Right cardiac atrium (tissue), 5 donors: ENCODE measurements around the gene UBXN2A. TPM values are rescaled to one million over a fixed set of nuclear protein-coding genes. Genes with fewer than 3 reads are reported as not detected.
"Not testable (repeated sequence)": the region's sequence is repeated elsewhere in the genome, so short reads cannot be mapped to it uniquely, and the experiment has no call there.

Source experiments
- ATAC-seq, 2 donors: fragments of 200-7000 bp; cut with Tn5 transposase; one replicate each; pipeline versions ENCODE4 v1.8.0 to v1.9.1; 2020; ENCODE audit warnings: moderate library complexity in 2 of 2, mild to moderate bottlenecking in 1 of 2
- DNase-seq, 3 donors: peaks; one replicate each; pipeline ENCODE4 v3.0.0-alpha.2; 2020
- H3K27ac ChIP-seq: one replicate; pipeline ENCODE4 v1.5.1; 2013; ENCODE audit warnings: mild to moderate bottlenecking, low read length, control low read depth, moderate library complexity
- H3K27me3 ChIP-seq: one replicate; pipeline ENCODE4 v1.6.1; 2013; ENCODE audit not compliant: control insufficient read depth, insufficient read depth
- H3K4me1 ChIP-seq: one replicate; pipeline ENCODE4 v1.6.1; 2013; ENCODE audit warnings: low read length; ENCODE audit not compliant: control insufficient read depth, insufficient read depth
- H3K4me3 ChIP-seq: one replicate; pipeline ENCODE4 v1.5.1; 2013; ENCODE audit warnings: low read length, control low read depth
- H3K9me3 ChIP-seq: one replicate; pipeline ENCODE4 v1.6.1; 2013; ENCODE audit warnings: low read length; ENCODE audit not compliant: control insufficient read depth
- WGBS: extraction: QIAGEN DNeasy Blood & Tissue Kit; methylation state at CpG from one replicate; pipeline ENCODE4 v1.1.7; 2013; 5-methylcytosine and 5-hydroxymethylcytosine counted together
- intact Hi-C, 4 donors: fragments of 100-400 bp; cut with DNase I; formaldehyde crosslinking; loops; one replicate each; pipeline versions ENCODE4 v1.11.0 to v1.14.0; 2022 to 2023
- polyA plus RNA-seq: library from polyadenylated mRNA; stranded (reverse); fragments of 200-250 nt; gene quantifications from one replicate; pipeline ENCODE4 v1.2.3, GENCODE V29; 2013
- total RNA-seq, 4 donors: library from RNA; stranded (reverse); fragmentation: NEBNext Ultra II Directional; extraction: Animal tissue kit (Norgen Biotek cat#: 25700); gene quantifications; one replicate each; pipeline ENCODE4 v1.2.1, GENCODE V29; 2021
- donor health status: healthy with polysubstance abuse.
- donor health status: DM: no; HTN: yes; CAD: no.
- donor health status: DM: no; HTN: no; CAD: no.
- donor health status: DM: no; HTN: yes; CAD: no; lungs with severe emphysema.
- donor health status: DM: yes; HTN: yes; CAD: no.

The UBXN2A gene
- total and polyA plus RNA-seq, 5 donors: 14.7 to 27.3 (median 24.2) TPM

DNA sequence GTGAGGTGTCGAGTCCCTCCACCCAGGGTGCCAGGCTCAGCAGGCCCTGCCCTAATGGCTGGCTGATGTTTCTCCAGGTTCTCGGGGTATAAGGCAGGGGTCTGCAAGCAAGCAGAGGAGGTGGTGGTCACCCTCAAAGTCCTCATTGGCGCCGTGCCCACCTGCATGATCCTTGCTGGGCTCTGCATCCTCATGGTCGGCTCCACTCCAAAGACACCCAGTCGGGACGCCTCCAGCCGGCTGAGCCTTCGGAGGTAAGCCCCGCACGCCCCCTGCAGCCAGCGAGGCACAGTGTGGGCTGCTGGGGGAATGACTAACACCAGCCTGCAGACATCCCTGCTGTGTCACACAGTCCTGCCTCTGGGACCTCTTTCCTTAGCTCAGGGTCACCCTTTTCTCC lies 83.8 kb downstream of the UBXN2A start:
- no peaks in the 10 kb centered on the region for H3K27me3 ChIP-seq
- no peak overlapping the region for H3K27ac ChIP-seq
- intact Hi-C loops: no loop called here
- H3K4me3 ChIP-seq: no peak overlapping the region
- WGBS: 56% methylated on average over 12 of the region's 12 CpGs
- no peaks in the 10 kb centered on the region for H3K9me3 ChIP-seq
- ATAC-seq: peak; percentile 27 to 36
- no peaks in the 10 kb centered on the region for H3K4me1 ChIP-seq
- DNase-seq: peak in 2 of 3 donors; percentile 70 to 73

DNA sequence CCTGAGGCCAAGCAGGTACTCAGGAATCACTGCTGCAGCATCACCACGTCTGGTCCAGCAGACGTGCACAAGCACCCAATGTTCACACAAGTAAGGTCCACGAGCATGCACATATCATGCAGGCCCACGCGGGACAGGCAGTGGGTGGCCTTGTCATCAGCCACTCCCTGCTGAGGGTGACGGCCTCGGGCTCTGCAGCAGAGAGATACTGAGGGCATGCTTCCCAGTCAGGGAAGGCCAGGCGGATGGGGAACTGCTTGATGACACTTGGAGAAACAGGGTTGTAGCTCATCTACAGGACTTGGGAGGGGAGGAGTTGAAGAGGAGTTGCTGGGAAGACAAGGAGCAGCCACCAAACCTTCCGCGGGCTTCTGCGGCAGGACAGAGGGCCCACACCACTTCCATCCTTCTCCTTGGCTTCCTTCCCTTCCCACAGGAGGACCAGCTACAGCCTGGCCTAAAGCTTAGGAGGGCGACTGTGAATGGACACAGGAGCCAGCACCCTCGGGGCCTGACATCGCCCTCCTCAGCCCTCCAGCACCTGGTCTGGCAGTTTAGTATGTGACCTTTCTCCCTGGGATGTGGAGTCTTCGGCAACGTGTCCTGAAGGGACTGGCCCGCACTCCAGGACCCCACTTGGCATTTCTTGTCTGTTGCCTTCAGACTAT lies 84.9 kb downstream of the UBXN2A start:
- no peak for ATAC-seq
- no peak for DNase-seq
- H3K27me3 ChIP-seq: no peaks in the 10 kb centered on the region
- no peaks in the 10 kb centered on the region for H3K4me1 ChIP-seq
- WGBS: 89% methylated on average over 17 of the region's 17 CpGs
- H3K4me3 ChIP-seq: no peak overlapping the region
- no peaks in the 10 kb centered on the region for H3K9me3 ChIP-seq
- no peak overlapping the region for H3K27ac ChIP-seq
- intact Hi-C loops: no loop called here

DNA sequence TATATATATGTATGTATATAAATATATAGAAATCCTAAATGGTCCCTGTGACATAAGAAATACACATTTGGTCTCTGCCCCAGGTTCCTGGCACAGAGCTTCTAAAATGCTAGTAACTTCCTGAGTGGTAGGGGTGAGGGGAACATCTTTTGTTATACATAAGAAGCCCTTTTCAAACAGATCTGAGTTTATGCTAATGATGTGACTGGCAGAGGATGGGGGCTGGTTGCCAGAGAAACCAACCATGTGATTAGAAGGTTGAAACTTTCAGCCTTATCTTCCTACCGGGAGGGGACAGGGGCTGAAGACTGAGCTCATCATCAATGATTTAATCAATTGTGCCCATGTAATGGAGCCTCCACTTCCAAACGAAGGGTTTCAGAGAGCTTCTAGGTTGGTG lies 86.0 kb downstream of the UBXN2A start:
- intact Hi-C loops: no loop called here
- no peak for DNase-seq
- Histone ChIP-seq H3K4me1 (no peaks in the 10 kb centered on the region), H3K4me3 (no peak overlapping the region), H3K27me3 (no peaks in the 10 kb centered on the region), H3K9me3 (no peaks in the 10 kb centered on the region), H3K27ac (no peak overlapping the region)
- ATAC-seq: no peak
- 49% methylated on average over 2 of the region's 2 CpGs for WGBS

DNA sequence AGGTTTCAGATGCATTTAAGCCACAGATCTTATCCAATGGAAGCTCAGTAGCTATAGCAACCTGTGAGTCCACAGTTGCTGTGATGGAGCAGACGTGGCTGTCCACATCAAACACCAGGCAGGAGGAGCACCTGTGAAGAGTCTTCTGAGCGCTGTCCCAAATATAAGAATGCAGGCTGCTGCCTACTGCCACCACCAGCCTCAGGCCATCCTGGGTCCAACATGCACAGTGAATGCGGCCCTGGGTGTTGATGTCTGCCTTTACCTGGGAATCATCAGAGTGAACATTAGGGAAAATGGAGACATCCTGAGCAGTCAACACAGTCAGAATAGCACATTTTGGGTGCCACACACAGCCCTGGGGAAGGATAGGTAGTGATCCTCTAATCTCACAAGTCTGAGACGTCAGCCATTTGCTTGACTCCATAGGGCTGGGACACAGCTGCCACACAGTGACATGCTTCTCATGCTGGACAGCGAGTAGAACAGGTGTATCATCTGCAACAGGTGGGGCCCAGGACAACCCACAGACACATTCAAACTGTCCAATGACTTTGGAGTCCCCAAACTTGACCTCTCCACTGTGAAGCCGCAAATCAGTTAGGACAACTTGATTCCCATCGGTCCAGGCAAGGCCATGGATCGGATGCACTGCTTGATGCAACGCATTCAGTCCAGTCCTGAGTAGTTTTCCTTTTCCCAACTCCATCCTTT lies 98.7 kb downstream of the UBXN2A start:
- WGBS: 96% methylated on average over 9 of the region's 9 CpGs
- Histone ChIP-seq H3K9me3 (no peaks in the 10 kb centered on the region), H3K27me3 (no peaks in the 10 kb centered on the region), H3K4me1 (no peaks in the 10 kb centered on the region), H3K4me3 (no peak overlapping the region), H3K27ac (no peak overlapping the region)
- ATAC-seq (no peak), DNase-seq (no peak)
- intact Hi-C loops: no loop called here

DNA sequence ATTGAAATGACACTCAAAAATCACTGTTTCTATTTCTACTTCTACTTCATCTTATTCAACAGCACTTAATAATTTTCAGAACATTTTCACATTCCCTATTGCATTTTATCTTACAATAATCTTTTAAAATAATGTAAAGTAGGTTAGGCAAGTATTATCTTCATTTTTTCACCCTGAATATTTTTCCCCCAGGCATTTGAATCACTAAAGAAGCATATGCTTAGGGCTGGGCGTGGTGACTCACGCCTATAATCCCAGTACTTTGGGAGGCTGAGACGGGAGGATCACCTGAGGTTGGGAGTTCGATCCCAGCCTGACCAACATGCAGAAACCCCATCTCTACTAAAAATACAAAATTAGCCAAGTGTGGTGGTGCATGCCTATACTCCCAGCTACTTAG lies 100.2 kb downstream of the UBXN2A start:
- 97% methylated on average over 4 of the region's 4 CpGs for WGBS

DNA sequence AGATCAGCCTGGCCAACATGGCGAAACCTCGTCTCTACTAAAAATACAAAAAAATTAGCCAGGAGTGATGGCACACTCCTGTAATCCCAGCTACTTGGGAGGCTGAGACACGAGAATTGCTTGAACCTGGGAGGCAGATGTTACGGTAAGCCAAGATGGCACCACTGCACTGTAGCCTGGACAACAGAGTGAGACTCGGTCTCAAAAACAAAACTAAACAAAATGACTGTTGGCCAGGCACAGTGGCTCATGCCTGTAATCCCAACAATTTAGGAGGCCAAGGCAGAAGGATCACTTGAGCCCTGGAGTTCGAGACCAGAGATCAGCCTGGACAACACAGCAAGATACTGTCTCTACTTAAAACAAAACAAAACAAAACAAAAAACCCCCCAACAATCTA lies 102.9 kb downstream of the UBXN2A start:
- H3K4me3 ChIP-seq, DNase-seq, intact Hi-C loops, ATAC-seq, H3K27me3 ChIP-seq, H3K9me3 ChIP-seq, H3K4me1 ChIP-seq, H3K27ac ChIP-seq: not testable (repeated sequence)
- 96% methylated on average over 6 of the region's 6 CpGs for WGBS

More for the DNA sequence above, 100.2 kb downstream of the UBXN2A start:
- Histone ChIP-seq H3K4me3 (no peak overlapping the region), H3K9me3 (no peaks in the 10 kb centered on the region), H3K4me1 (no peaks in the 10 kb centered on the region), H3K27me3 (no peaks in the 10 kb centered on the region), H3K27ac (no peak overlapping the region)
- intact Hi-C loops: no loop called here
- DNase-seq (no peak), ATAC-seq (no peak)

DNA sequence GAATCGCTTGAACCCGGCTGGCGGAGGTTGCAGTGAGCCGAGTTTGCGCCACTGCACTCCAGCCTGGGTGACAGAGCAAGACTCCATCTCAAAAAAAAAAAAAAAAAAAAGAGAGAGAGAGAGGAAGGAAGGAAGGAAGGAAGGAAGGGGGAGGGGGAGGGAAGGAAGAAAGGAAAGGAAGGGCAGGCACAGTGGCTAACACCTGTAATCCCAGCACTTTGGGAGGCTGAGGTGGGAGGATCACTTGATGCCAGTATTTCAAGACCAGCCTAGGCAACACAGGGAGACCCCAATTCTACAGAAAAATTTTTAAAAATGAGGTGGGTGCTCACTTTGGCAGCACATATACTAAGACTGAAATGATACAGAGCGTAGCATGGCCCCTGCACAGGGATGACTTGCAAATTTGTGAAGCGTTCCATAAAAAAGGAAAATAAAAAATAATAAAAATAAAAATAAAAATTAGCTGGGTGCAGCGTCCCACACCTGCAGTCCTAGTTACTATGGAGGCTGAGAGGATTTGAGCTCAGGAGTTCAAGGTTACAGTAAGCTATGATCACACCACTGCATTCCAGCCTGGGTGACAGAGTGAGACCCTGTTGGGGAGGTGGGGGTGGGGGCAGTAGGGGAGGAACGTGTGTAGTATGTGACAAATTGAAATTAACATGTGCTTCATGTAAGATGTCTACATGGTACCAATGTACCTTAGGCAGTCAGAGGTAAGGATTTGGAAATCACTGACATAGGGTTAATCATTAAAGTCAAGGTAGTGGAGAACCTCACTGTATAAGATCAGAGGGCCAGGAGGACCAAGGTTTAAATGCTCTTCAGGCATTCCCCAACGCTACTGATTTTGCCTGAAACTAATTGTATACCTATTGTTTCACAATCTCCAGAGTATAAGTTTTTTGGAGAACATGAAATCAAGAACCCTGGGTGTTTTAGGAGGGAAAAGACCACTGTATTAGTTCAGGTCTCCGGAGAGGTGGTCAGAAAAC lies 105.5 kb downstream of the UBXN2A start:
- Histone ChIP-seq H3K4me3 (peak overlapping the region; percentile 58), H3K9me3 (no peaks in the 10 kb centered on the region), H3K27ac (no peak overlapping the region), H3K4me1 (peaks cover 2% of the 10 kb centered on the region), H3K27me3 (no peaks in the 10 kb centered on the region)
- ATAC-seq (no peak), DNase-seq (no peak)
- 85% methylated on average over 11 of the region's 11 CpGs for WGBS
- intact Hi-C loops: no loop called here

DNA sequence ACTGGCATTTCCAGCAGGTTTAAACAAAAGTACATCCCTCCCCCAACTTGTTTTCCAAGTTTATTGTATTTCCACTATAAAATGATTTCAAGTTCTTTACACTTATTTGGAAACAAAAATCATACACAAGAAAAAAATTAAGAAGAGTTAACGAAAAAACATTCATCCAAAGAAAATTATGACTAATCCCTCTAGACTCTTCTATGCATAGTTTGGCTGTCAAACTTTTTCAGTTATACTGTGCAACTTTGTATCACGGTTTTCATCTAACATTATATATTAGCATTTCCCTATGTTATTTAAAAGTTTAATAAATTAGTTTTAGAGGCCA lies 106.3 kb downstream of the UBXN2A start:
- 3% methylated on average over 2 of the region's 2 CpGs for WGBS
- no peaks in the 10 kb centered on the region for H3K9me3 ChIP-seq
- H3K4me1 ChIP-seq: peaks cover 2% of the 10 kb centered on the region
- intact Hi-C loops: no loop called here
- peak overlapping the region; percentile 58 for H3K4me3 ChIP-seq
- ATAC-seq (no peak), DNase-seq (no peak)
- H3K27me3 ChIP-seq: no peaks in the 10 kb centered on the region
- no peak overlapping the region for H3K27ac ChIP-seq

DNA sequence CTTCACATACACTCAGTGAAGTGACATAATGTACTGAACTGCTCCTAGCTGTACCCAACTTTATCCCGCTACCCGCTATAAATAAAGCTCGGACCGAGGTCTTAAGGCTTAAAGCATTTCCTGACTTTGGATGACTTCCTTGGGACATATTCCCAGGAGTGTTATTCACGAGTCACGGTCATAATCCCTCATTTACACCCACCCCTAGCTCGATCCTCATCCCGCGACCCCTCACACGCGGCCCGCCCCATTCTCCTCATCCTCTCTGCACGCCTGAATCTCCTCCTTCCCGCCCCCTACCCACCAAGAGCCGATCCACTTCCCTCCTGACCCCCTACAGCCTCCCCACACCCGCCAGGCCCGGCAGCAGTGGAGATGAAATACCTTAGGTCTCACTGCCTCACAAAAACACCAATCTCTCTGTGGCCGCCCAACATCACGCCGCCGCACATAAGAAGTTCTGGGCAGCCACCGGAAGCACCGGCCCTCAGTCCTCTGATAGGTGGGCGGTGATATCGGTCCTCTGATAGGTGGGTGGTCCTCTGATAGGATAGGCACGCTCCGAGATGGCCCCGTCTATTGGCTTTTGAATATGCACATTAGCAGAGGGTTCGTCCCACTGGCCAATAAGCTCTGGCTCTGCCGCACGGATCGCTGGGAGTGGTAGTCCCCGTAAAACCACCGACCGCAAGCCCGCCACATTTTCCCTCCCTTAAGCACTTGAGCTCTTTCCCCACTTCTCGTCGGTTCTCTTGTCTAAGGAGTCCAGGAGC lies 106.9 kb downstream of the UBXN2A start, which contains the start of gene WDCP:
Gene WDCP (minus strand): TSS at position 462 of the 773 bp plus-strand sequence. CDS start 7,897 bp downstream, outside the sequence.
- no peaks in the 10 kb centered on the region for H3K9me3 ChIP-seq
- peaks cover 2% of the 10 kb centered on the region for H3K4me1 ChIP-seq
- H3K27ac ChIP-seq: peak within 1 kb of the TSS; percentile 10
- ATAC-seq (peak; percentile 99 to 100), DNase-seq (peak; percentile 95 to 98 (median 95))
- intact Hi-C loops: no loop called here
- WGBS: under 1% methylated on average over 38 of the region's 38 CpGs
- no peaks in the 10 kb centered on the region for H3K27me3 ChIP-seq
- H3K4me3 ChIP-seq: peak within 1 kb of the TSS; percentile 58

DNA sequence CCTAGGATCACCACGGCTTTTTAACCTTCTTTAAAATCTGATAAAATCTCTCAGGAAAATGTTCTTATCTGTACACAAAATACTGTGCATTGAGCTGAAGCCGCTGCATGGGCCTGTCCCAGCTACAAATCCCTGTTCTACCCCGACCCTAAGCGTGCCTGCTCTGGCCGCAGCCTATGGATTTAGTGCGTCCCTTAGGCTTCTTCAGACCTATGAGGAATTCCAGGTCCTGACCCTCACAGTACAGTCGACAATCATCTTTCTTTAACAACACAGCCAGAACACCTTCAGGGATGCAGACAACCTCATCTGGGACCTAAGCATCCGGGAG lies 107.4 kb downstream of the UBXN2A start:
- DNase-seq (no peak), ATAC-seq (no peak)
- 31% methylated on average over 8 of the region's 8 CpGs for WGBS
- no peak overlapping the region for H3K27ac ChIP-seq
- H3K9me3 ChIP-seq: no peaks in the 10 kb centered on the region
- peaks cover 2% of the 10 kb centered on the region for H3K4me1 ChIP-seq
- H3K4me3 ChIP-seq: peak overlapping the region; percentile 42
- intact Hi-C loops: no loop called here
- no peaks in the 10 kb centered on the region for H3K27me3 ChIP-seq
